IPS-20b (cell line): Measurements from ENCODE around the gene CARD14.

Experiments
- H3K27ac ChIP-seq: one replicate; pipeline ENCODE4 v1.5.1; 2013; ENCODE audit warnings: low read length
- H3K27me3 ChIP-seq: 2 replicates; pipeline ENCODE4 v1.6.1; 2013; ENCODE audit warnings: mild to moderate bottlenecking, low read length, inconsistent platforms; ENCODE audit not compliant: insufficient read depth
- H3K36me3 ChIP-seq: 2 replicates; pipeline ENCODE4 v1.6.1; 2013; ENCODE audit warnings: low read depth, mild to moderate bottlenecking, inconsistent platforms, low read length, moderate library complexity; ENCODE audit not compliant: insufficient read depth
- H3K4me1 ChIP-seq: 2 replicates; pipeline ENCODE4 v1.6.1; 2013; ENCODE audit warnings: mild to moderate bottlenecking, control low read depth, inconsistent platforms, low read length, moderate library complexity; ENCODE audit not compliant: insufficient read depth
- H3K4me3 ChIP-seq: 2 replicates; pipeline ENCODE4 v1.5.1; 2013; ENCODE audit warnings: mild to moderate bottlenecking, low read length, inconsistent platforms
- H3K9ac ChIP-seq: 2 replicates; pipeline ENCODE4 v1.6.1; 2013; ENCODE audit warnings: low read depth, mild to moderate bottlenecking, inconsistent platforms, low read length, moderate library complexity
- H3K9me3 ChIP-seq: 2 replicates; pipeline ENCODE4 v1.6.1; 2013; ENCODE audit warnings: mild to moderate bottlenecking, low read depth, low read length, inconsistent platforms; ENCODE audit not compliant: insufficient read depth

The CARD14 gene

GRCh38 chr17:80173916-80174315 is 4.1 kb downstream of the CARD14 start:
- no peak overlapping the region for H3K9ac ChIP-seq
- no peaks in the 10 kb centered on the region for H3K9me3 ChIP-seq
- H3K4me3 ChIP-seq: no peak overlapping the region
- H3K4me1 ChIP-seq: no peaks in the 10 kb centered on the region
- H3K27me3 ChIP-seq: no peaks in the 10 kb centered on the region
- no peaks in the 10 kb centered on the region for H3K36me3 ChIP-seq
- H3K27ac ChIP-seq: no peak overlapping the region

GRCh38 chr17:80176757-80177156 is 6.9 kb downstream of the CARD14 start:
- Histone ChIP-seq H3K27ac (no peak overlapping the region), H3K4me3 (no peak overlapping the region), H3K9me3 (no peaks in the 10 kb centered on the region), H3K27me3 (no peaks in the 10 kb centered on the region), H3K36me3 (no peaks in the 10 kb centered on the region), H3K4me1 (no peaks in the 10 kb centered on the region), H3K9ac (no peak overlapping the region)

GRCh38 chr17:80177986-80178595 is 8.3 kb downstream of the CARD14 start:
- H3K27me3 ChIP-seq: no peaks in the 10 kb centered on the region
- H3K36me3 ChIP-seq: no peaks in the 10 kb centered on the region
- H3K4me1 ChIP-seq: no peaks in the 10 kb centered on the region
- H3K27ac ChIP-seq: no peak overlapping the region
- H3K9me3 ChIP-seq: no peaks in the 10 kb centered on the region
- H3K9ac ChIP-seq: no peak overlapping the region
- H3K4me3 ChIP-seq: no peak overlapping the region

GRCh38 chr17:80180192-80180591 is 10.4 kb downstream of the CARD14 start:
- no peak overlapping the region for H3K4me3 ChIP-seq
- H3K27ac ChIP-seq: no peak overlapping the region
- H3K27me3 ChIP-seq: no peaks in the 10 kb centered on the region
- no peak overlapping the region for H3K9ac ChIP-seq
- H3K36me3 ChIP-seq: no peaks in the 10 kb centered on the region
- H3K4me1 ChIP-seq: no peaks in the 10 kb centered on the region
- H3K9me3 ChIP-seq: no peaks in the 10 kb centered on the region

GRCh38 chr17:80181431-80181830 is 11.6 kb downstream of the CARD14 start:
- Histone ChIP-seq H3K27me3 (no peaks in the 10 kb centered on the region), H3K36me3 (no peaks in the 10 kb centered on the region), H3K4me1 (no peaks in the 10 kb centered on the region), H3K4me3 (no peak overlapping the region), H3K27ac (no peak overlapping the region), H3K9ac (no peak overlapping the region), H3K9me3 (no peaks in the 10 kb centered on the region)

GRCh38 chr17:80182118-80182844 is 12.5 kb downstream of the CARD14 start:
- no peak overlapping the region for H3K27ac ChIP-seq
- H3K9ac ChIP-seq: no peak overlapping the region
- H3K4me1 ChIP-seq: no peaks in the 10 kb centered on the region
- H3K4me3 ChIP-seq: no peak overlapping the region
- H3K9me3 ChIP-seq: no peaks in the 10 kb centered on the region
- no peaks in the 10 kb centered on the region for H3K27me3 ChIP-seq
- H3K36me3 ChIP-seq: no peaks in the 10 kb centered on the region

- Histone ChIP-seq H3K9ac (no peak overlapping the region), H3K27me3 (no peaks in the 10 kb centered on the region), H3K9me3 (no peaks in the 10 kb centered on the region), H3K4me1 (no peaks in the 10 kb centered on the region), H3K36me3 (no peaks in the 10 kb centered on the region), H3K4me3 (no peak overlapping the region), H3K27ac (no peak overlapping the region)
These were observed 13.0 kb downstream of the CARD14 start for GRCh38 chr17:80182845-80183223.

GRCh38 chr17:80183581-80184422 is 14.0 kb downstream of the CARD14 start:
- H3K9ac ChIP-seq: no peak overlapping the region
- H3K4me1 ChIP-seq: no peaks in the 10 kb centered on the region
- no peaks in the 10 kb centered on the region for H3K9me3 ChIP-seq
- no peaks in the 10 kb centered on the region for H3K36me3 ChIP-seq
- H3K27ac ChIP-seq: no peak overlapping the region
- no peaks in the 10 kb centered on the region for H3K27me3 ChIP-seq
- no peak overlapping the region for H3K4me3 ChIP-seq

GRCh38 chr17:80184423-80184714 is 14.5 kb downstream of the CARD14 start:
- Histone ChIP-seq H3K9ac (no peak overlapping the region), H3K27me3 (no peaks in the 10 kb centered on the region), H3K4me3 (no peak overlapping the region)

GRCh38 chr17:80185968-80186367 is 16.1 kb downstream of the CARD14 start:
- H3K27ac ChIP-seq: no peak overlapping the region
- no peaks in the 10 kb centered on the region for H3K27me3 ChIP-seq
- H3K4me1 ChIP-seq: no peaks in the 10 kb centered on the region
- no peaks in the 10 kb centered on the region for H3K9me3 ChIP-seq
- H3K36me3 ChIP-seq: no peaks in the 10 kb centered on the region
- no peak overlapping the region for H3K9ac ChIP-seq
- no peak overlapping the region for H3K4me3 ChIP-seq

More at GRCh38 chr17:80184423-80184714, 14.5 kb downstream of the CARD14 start:
- H3K27ac ChIP-seq: no peak overlapping the region
- H3K4me1 ChIP-seq: no peaks in the 10 kb centered on the region
- H3K36me3 ChIP-seq: no peaks in the 10 kb centered on the region
- no peaks in the 10 kb centered on the region for H3K9me3 ChIP-seq

GRCh38 chr17:80187090-80187489 is 17.3 kb downstream of the CARD14 start:
- H3K27me3 ChIP-seq: no peaks in the 10 kb centered on the region

GRCh38 chr17:80187515-80187941 is 17.7 kb downstream of the CARD14 start:
- no peak overlapping the region for H3K27ac ChIP-seq
- H3K36me3 ChIP-seq: no peaks in the 10 kb centered on the region
- no peaks in the 10 kb centered on the region for H3K4me1 ChIP-seq
- H3K9ac ChIP-seq: no peak overlapping the region
- H3K4me3 ChIP-seq: no peak overlapping the region
- no peaks in the 10 kb centered on the region for H3K27me3 ChIP-seq
- H3K9me3 ChIP-seq: no peaks in the 10 kb centered on the region

More at GRCh38 chr17:80187090-80187489, 17.3 kb downstream of the CARD14 start:
- Histone ChIP-seq H3K9ac (no peak overlapping the region), H3K36me3 (no peaks in the 10 kb centered on the region), H3K9me3 (no peaks in the 10 kb centered on the region), H3K4me1 (no peaks in the 10 kb centered on the region), H3K4me3 (no peak overlapping the region), H3K27ac (no peak overlapping the region)
